K562 (cell line): ENCODE results near the gene RFWD3. TPM values are rescaled to one million over a fixed set of nuclear protein-coding genes. Genes with fewer than 3 reads are reported as not detected.

Source experiments
- ADNP ChIP-seq: fragments of 200-800 bp; sonication (Bioruptor generic); IDR thresholded peaks from 2 replicates; pipeline ENCODE4 v1.6.1; 2016; ENCODE audit warnings: missing genetic modification characterization, missing compliant biosample characterization
- ATF7 ChIP-seq: fragments of 450-650 bp; IDR thresholded peaks from 2 replicates; pipeline ENCODE4 v1.7.1; 2014; ENCODE audit warnings: mild to moderate bottlenecking, moderate library complexity
- GTF2F1 ChIP-seq: IDR thresholded peaks from 2 replicates; pipeline ENCODE4 v1.6.1; 2011; ENCODE audit warnings: low read depth, low read length, improper control_type of control experiment
- HDAC2 ChIP-seq: fragments of 450-650 bp; IDR thresholded peaks from 2 replicates; pipeline ENCODE4 v1.6.1; 2016; ENCODE audit warnings: mild to moderate bottlenecking
- HMG20A ChIP-seq: fragments of 450-650 bp; formaldehyde crosslinking; conservative IDR thresholded peaks from 2 replicates; pipeline ENCODE4 v1.4.0; 2020; ENCODE audit warnings: mild to moderate bottlenecking, mixed read lengths
- HMGN3 ChIP-seq: IDR thresholded peaks from 2 replicates; pipeline ENCODE4 v1.6.1; 2011; ENCODE audit warnings: borderline replicate concordance, low read depth, mild to moderate bottlenecking, mixed read lengths, low read length; ENCODE audit not compliant: insufficient read length; ENCODE audit errors: extremely low read depth
- MAZ ChIP-seq, 2 experiments: fragments of 450-650 bp in 1 of 2; sonication (generic) in 1 of 2; formaldehyde crosslinking; IDR thresholded peaks in 1 of 2; conservative IDR thresholded peaks in 1 of 2; 2 replicates each; pipeline versions ENCODE4 v1.4.0 to v1.5.0; 2020; ENCODE audit warnings: mild to moderate bottlenecking in 1 of 2, missing genetic modification reagents in 1 of 2
- MEF2A ChIP-seq: IDR thresholded peaks from 2 replicates; pipeline ENCODE4 v1.6.1; 2011; ENCODE audit warnings: low read depth, mild to moderate bottlenecking, low read length, moderate library complexity; ENCODE audit not compliant: control insufficient read depth
- NR0B1 ChIP-seq: fragments of 450-650 bp; IDR thresholded peaks from one replicate; pipeline ENCODE4 v1.6.1; 2018; ENCODE audit warnings: mild to moderate bottlenecking, moderate library complexity; ENCODE audit not compliant: partially characterized antibody
- POLR2AphosphoS5 ChIP-seq: IDR thresholded peaks from 2 replicates; pipeline ENCODE4 v1.6.1; 2011; ENCODE audit warnings: mild to moderate bottlenecking, low read depth, low read length, moderate library complexity; ENCODE audit not compliant: control insufficient read depth, insufficient read depth
- PURB ChIP-seq: sonication (generic); formaldehyde crosslinking; IDR thresholded peaks from 2 replicates; pipeline ENCODE4 v1.9.0; 2021; ENCODE audit warnings: low read depth, mild to moderate bottlenecking, missing genetic modification reagents
- RBBP5 ChIP-seq: fragments of 200-600 bp; sonication (generic); IDR thresholded peaks from 2 replicates; pipeline ENCODE4 v1.6.1; 2012; ENCODE audit warnings: borderline replicate concordance, mild to moderate bottlenecking, low read length, control low read depth, inconsistent platforms; ENCODE audit not compliant: insufficient read depth, poor library complexity, severe bottlenecking
- RBM25 ChIP-seq: fragments of 200-400 bp; formaldehyde crosslinking; IDR thresholded peaks from 2 replicates; pipeline ENCODE4 v1.6.1; 2018; ENCODE audit warnings: low read length, low read depth, moderate library complexity; ENCODE audit not compliant: severe bottlenecking
- RCOR1 ChIP-seq, 2 experiments: IDR thresholded peaks; 2 replicates each; pipeline ENCODE4 v1.6.1; 2012; ENCODE audit warnings: low read depth in 2 of 2, low read length in 2 of 2, borderline replicate concordance in 1 of 2, improper control_type of control experiment in 1 of 2
- RNF2 ChIP-seq: sonication (generic); IDR thresholded peaks from 2 replicates; pipeline ENCODE4 v1.6.1; 2016
- SMAD1 ChIP-seq: fragments of 150-350 bp; IDR thresholded peaks from 2 replicates; pipeline ENCODE4 v1.6.1; 2014; ENCODE audit warnings: low read length, low read depth; ENCODE audit not compliant: partially characterized antibody
- SP1 ChIP-seq: sonication (generic); formaldehyde crosslinking; IDR thresholded peaks from 2 replicates; pipeline ENCODE4 v1.8.1; 2022; ENCODE audit warnings: mild to moderate bottlenecking, missing genetic modification reagents
- STAT6 ChIP-seq: sonication (generic); formaldehyde crosslinking; IDR thresholded peaks from 2 replicates; pipeline ENCODE4 v1.8.1; 2023; ENCODE audit warnings: mild to moderate bottlenecking, missing genetic modification reagents
- TRIM24 ChIP-seq, 2 experiments: fragments of 450-650 bp; IDR thresholded peaks; 2 replicates each; pipeline ENCODE4 v1.6.1; 2016
- ZBED1 ChIP-seq: IDR thresholded peaks from 2 replicates; pipeline ENCODE4 v1.6.1; 2014
- polyA plus RNA-seq, 8 experiments: library from polyadenylated mRNA; depleted of rRNA in 4 of 8; stranded (reverse) in 5 of 8; unstranded in 3 of 8; fragments of >200 nt; fragmentation: Nextera tagmentation in 2 of 8; fragmentation: Illumina TruSeq in 1 of 8; extraction: Ambion mirVana in 2 of 8; extraction: Trizol in 1 of 8; gene quantifications; 2 replicates each; pipeline versions ENCODE4 v1.2.1 to v1.2.3, GENCODE V29; 2011 to 2014; ENCODE audit warnings: inconsistent platforms in 1 of 8, missing spikeins in 1 of 8
- total RNA-seq, 7 experiments: library from RNA; depleted of rRNA in 6 of 7; stranded (reverse); fragments of >200 nt in 6 of 7; fragmentation: Illumina TruSeq in 2 of 7; extraction: Trizol in 2 of 7; gene quantifications; 2 replicates each; pipeline versions ENCODE4 v1.2.1 to v1.2.3, GENCODE V29; 2011 to 2021; ENCODE audit warnings: low replicate concordance in 1 of 7
- TF ChIP-seq, protein P1 (sequence below): fragments of 450-650 bp; IDR thresholded peaks from 2 replicates; pipeline ENCODE4 v1.6.1; 2018; ENCODE audit warnings: mild to moderate bottlenecking, low read depth; ENCODE audit not compliant: partially characterized antibody

RFWD3 gene
- total and polyA plus RNA-seq, 9 of the 15 experiments (the other 6 are each of a cell fraction or from before 2014, with no cell fraction given), result 20.8 to 121 (median 79.0) TPM

- 0 out of 4 replicates have a peak, but pooled peaks of 1 of the 2 experiments have one; percentile 2 for TF ChIP-seq RCOR1 (IDR thresholded peaks at IDR 0.05; ENCODE audit: borderline replicate concordance in 1 of 2, low read depth in 2 of 2, low read length in 2 of 2)
- peak; percentile 80 for TF ChIP-seq ATF7
- TF ChIP-seq MAZ (CRISPR knock-in tag; conservative IDR thresholded peaks at IDR 0.05 in 1 of 2, IDR thresholded peaks at IDR 0.05 in 1 of 2), result peak; percentile 35 to 42; a peak in 2 of 4 replicates
- TF ChIP-seq RBBP5, result peak; percentile 85
- no peak for TF ChIP-seq ZBED1
- peak; percentile 14; the same call in 1 of the 2 replicates for TF ChIP-seq HDAC2
- TF ChIP-seq PURB (CRISPR knock-in tag), result no peak
- TF ChIP-seq, protein P1, sequence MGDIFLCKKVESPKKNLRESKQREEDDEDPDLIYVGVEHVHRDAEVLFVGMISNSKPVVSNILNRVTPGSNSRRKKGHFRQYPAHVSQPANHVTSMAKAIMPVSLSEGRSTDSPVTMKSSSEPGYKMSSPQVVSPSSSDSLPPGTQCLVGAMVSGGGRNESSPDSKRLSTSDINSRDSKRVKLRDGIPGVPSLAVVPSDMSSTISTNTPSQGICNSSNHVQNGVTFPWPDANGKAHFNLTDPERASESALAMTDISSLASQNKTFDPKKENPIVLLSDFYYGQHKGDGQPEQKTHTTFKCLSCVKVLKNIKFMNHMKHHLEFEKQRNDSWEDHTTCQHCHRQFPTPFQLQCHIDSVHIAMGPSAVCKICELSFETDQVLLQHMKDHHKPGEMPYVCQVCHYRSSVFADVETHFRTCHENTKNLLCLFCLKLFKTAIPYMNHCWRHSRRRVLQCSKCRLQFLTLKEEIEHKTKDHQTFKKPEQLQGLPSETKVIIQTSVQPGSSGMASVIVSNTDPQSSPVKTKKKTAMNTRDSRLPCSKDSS, result no peak
- TF ChIP-seq NR0B1, result no peak
- TF ChIP-seq MEF2A, result no peak
- no peak for TF ChIP-seq STAT6 (CRISPR knock-in tag)
- TF ChIP-seq TRIM24 (IDR thresholded peaks at IDR 0.05), result peak; percentile 34 to 41; a peak in 2 of 4 replicates
- peak; percentile 84 for TF ChIP-seq SMAD1
- TF ChIP-seq ADNP (tag), result no peak
- peak; percentile 46; the same call in 1 of the 2 replicates for TF ChIP-seq SP1
- TF ChIP-seq HMGN3, result peak; percentile 71
- no peak for TF ChIP-seq HMG20A (CRISPR knock-in tag)
- TF ChIP-seq GTF2F1, result peak; percentile 85; the same call in 1 of the 2 replicates
- peak; percentile 94 for TF ChIP-seq RBM25
- TF ChIP-seq RNF2, result peak; percentile 69; the same call in 1 of the 2 replicates
- peak; percentile 96 for TF ChIP-seq POLR2AphosphoS5
Observed at GRCh38 chr16:74666425-74667254, at the start of gene RFWD3 (continued).
